GM12872 (cell line): ENCODE measurements around the gene ARID5B.

ENCODE experiments used
- TF ChIP-seq, protein P1 (sequence below): IDR thresholded peaks from 3 replicates; pipeline ENCODE4 v1.5.1; 2011; ENCODE audit warnings: low read depth, mild to moderate bottlenecking, low read length, moderate library complexity; ENCODE audit not compliant: insufficient read depth

Gene ARID5B

GRCh38 chr10:61965703-61966395, 64.3 kb downstream of the ARID5B start:
- TF ChIP-seq, protein P1, sequence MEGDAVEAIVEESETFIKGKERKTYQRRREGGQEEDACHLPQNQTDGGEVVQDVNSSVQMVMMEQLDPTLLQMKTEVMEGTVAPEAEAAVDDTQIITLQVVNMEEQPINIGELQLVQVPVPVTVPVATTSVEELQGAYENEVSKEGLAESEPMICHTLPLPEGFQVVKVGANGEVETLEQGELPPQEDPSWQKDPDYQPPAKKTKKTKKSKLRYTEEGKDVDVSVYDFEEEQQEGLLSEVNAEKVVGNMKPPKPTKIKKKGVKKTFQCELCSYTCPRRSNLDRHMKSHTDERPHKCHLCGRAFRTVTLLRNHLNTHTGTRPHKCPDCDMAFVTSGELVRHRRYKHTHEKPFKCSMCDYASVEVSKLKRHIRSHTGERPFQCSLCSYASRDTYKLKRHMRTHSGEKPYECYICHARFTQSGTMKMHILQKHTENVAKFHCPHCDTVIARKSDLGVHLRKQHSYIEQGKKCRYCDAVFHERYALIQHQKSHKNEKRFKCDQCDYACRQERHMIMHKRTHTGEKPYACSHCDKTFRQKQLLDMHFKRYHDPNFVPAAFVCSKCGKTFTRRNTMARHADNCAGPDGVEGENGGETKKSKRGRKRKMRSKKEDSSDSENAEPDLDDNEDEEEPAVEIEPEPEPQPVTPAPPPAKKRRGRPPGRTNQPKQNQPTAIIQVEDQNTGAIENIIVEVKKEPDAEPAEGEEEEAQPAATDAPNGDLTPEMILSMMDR = no peak

DNA sequence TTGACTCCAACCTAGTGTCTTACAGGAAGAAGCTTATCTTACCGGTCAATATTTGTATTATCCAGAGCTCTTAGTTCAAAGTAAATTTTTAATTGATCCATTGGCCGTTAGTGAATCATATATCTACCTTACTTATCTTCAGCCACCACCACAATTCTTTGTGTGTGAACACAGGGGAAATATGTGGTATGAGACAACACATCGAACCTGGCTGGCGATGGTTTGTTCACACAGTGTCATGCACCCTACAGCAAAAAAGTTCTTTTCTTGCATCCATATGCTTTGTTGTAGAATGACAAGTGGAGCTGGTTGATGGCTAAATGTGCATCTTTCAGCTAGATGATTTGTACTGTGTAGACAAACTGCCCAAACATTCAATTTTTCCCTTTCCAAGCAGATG, 65.8 kb downstream of the ARID5B start:
- TF ChIP-seq, protein P1 = no peak

DNA sequence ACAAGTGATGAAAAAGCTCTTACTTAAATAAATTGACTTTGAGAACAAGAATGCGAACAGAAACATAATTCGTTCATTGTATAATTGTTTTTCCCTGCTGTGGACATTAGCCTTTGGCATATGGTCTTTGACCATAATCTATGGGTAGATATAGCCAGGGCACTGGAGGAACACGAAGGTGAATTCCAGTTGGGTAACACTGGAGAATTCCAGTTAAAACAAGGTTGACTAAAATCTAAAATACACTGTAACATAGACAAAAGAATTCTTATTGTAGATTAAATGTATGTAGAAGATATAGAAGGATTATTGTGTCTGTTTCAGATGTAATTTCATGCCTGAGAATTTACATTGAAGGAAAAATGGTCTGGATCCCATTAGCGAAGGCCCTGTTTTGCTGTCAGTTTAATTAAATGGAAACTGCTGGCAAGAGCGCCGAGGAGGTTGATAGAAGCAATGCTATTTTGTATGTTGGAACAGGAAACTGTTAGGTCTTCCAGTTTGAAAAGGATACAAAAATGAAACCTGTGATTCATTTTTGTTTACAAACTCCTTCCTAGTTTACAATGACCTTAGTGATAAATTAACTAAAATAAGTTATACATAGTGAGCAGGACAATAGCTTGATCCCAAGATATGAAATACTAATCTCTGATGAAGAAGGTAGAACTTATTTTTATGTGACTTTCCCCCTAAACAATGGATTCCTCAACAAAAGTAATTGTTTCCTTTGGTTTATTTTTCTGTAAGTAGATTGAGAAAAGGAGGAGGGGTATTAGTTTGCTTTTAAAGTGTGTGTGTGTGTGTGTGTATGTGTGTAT, 68.9 kb downstream of the ARID5B start:
- TF ChIP-seq, protein P1 = no peak

DNA sequence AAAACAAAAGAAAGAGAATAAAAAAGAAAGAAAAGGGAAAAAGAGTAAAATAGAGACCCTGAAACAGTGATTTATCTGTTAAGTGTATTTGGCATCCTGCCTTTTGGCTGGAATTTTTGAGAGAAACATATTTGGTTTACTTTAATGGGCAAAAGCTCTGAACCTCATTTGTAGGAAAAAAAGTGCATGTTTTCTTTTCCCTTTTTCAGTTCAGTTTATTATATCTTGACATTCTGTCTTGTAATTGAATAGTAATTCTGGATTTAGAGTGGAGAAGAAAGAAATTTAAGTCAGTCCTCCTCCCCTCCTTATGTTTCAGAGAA, 69.5 kb downstream of the ARID5B start:
- TF ChIP-seq, protein P1 = no peak

DNA sequence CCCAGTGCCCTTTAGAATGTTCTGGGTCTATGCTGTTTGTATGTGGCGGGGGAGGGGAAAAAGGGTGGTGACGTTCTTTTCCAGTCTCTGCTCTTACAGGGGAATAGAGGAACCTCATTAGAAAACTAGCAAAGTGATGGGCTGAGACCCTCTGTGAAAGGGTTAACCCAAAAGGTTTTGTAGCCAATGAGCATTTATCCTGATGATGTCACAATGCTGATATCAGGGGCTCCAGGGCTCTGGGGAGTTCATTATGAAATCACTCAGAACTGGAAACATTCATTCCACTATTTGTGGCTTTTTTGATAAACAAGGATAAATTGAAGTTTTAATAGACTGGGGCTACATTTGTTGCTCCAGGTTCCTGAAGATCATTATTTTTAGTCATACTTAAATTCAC, 71.7 kb downstream of the ARID5B start:
- TF ChIP-seq, protein P1 = no peak

GRCh38 chr10:61973906-61974305, 72.4 kb downstream of the ARID5B start:
- TF ChIP-seq, protein P1 = no peak

GRCh38 chr10:61974601-61975390, 73.3 kb downstream of the ARID5B start:
- TF ChIP-seq, protein P1 = no peak
